HG03103 (cell line): ENCODE measurements around the gene NRG2.

Experiments
- ATAC-seq: cut with Tn5 transposase; IDR thresholded peaks from one replicate; pipeline ENCODE4 v1.9.1; 2021; ENCODE audit warnings: low read depth; ENCODE audit not compliant: unreplicated experiment

NRG2 gene

DNA sequence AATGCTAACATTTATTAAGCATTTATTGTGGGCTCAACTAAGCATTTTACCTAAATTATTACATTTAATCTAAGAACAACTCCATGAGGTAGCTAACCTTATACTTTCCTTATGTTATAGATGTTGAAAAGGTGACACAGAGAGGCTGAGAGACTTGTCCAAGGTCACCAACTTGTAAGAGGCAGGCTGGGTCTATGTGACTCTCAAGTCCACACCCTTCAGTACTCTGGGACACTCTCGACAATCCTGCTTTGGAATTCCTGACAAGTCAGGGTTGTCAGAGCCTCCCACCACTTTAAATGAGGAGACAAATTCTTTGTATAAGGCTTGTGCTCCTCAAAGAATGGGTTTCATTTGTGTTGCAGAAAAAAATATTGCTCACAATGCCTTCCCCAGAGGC lies 67.2 kb downstream of the NRG2 start:
- no peak for ATAC-seq

DNA sequence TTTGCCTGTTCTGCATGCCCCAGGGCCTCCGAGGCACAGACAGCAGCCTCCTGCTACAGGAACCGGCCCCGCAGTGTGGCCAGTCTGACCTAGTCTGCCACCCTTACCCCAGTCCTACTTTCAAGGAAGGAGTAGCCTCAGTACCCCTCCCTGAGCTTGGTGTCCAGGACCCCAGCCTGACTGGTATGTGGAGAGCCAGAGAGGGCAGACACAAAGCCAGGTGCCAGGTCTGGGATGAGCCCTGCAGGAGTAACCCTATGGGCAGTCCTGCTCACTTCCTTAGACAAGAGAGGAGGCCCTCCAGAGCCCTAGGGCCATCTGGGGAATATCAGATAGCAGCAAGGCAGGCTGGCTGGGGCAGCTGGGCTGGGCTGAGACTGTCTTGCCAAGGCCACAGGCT lies 67.8 kb downstream of the NRG2 start:
- ATAC-seq = no peak

DNA sequence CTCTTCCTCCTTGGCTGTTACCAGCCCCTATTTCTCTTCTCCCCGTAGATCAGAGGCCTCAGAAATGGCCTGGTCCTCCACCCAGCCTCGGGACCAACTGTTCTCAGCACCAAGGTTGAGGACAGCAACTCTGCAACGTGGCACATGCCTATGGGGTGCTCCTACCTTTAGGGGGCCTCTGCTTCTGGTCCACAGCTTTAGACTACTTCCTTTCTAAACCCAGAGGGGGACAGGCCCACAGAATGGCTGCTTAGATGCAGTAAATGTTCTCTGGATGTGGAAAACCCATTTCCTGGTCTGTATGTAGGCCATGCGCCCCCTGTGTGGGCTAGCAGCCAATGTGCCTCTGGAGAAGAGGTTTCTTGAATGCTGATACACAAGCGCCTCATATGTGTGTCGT lies 68.4 kb downstream of the NRG2 start:
- no peak for ATAC-seq

DNA sequence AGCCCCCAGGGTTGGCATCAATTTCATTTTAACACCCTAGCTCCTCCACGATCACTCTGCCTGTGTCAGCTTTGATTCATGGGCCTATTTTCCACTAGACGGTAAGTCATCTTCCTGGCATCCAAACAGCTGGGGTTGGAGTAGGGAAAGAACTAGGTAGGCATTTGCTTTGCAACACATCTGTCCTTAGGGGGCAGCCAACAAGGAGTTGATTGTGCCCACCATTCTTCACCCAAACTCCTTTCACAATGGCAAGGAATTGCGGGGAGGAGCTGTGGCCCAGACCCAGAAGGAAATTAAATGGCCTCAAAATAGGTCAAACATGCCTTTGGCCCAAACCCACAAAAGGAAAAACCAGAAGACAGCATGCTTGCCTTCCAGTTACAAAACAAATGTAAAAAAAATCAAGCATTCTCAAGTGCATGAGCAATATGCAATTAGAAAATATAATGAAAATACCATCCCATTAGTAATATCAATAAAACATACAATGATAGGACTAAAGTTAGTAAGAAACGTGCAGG lies 71.8 kb downstream of the NRG2 start:
- ATAC-seq = no peak

DNA sequence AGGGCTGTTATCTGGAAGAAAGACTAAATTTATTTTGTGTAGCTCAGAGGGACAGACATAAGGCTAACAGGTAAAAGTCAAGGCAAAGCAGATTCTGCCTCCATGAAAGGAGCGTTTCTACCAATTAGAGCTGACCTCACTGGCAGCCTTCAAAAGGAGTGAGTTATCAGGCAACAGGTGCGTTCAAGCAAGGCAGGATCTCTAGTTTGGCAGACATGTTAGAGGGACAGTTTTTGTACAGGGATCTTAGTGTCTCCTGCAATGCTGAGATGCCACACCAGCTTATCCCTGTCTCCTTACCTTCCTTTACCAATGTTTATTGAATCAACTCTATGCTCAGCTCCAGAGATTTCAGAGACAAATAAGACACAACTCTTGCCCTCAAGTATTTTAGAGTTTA lies 73.8 kb downstream of the NRG2 start:
- no peak for ATAC-seq

DNA sequence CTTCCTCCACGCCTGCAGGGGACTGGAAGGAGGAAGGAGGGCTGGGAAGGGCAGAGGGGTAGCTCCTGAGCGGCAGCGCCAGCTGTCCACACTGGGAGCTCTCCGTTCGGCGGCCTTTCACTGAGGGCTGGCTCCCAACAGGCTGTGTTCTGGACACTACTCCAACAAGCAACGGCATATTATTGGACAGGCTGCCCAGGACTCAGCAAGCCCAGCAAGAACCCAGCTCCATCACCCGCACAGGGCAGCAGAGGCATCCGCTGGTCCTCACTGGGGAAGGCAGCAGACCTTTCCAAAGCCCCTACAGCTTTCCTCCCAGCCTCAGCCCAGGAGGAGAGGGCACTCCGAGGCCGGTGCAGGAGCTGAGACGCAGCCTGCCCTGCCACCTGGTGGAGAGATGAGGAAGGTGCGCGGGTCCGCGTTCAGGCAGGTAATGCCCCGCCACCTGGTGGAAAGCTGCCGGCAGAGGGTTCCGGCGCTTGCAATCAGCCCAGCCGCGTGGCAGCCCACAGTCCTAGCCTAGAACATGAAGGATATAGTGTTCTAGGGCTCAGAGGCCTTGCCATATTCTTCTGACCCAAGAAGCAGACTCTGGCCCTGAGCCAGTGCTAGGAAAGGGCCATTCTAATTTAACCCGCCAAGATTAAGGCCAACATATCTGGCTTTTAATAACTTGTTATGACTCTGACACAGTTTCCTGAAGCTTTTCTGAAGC lies 74.4 kb downstream of the NRG2 start:
- ATAC-seq = peak; percentile 97

DNA sequence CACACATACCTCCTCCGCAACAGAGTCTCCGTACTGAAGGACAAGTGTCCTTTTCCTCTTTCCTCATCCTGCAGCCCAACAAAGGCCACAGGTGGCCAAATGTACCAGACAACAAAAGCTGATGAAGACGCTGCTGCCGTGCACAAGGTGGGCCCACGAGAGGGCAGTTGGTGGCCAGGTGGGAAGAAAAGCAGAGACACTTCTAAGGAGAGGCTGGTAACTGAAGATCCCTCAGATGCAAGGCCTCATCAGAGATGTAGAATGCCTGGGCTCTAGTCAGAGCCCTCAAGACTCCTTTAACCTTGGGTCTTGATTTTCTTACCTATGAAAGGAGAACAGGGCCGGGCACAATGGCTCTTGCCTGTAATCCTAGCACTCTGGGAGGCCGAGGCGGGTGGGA lies 75.7 kb downstream of the NRG2 start:
- no peak for ATAC-seq

DNA sequence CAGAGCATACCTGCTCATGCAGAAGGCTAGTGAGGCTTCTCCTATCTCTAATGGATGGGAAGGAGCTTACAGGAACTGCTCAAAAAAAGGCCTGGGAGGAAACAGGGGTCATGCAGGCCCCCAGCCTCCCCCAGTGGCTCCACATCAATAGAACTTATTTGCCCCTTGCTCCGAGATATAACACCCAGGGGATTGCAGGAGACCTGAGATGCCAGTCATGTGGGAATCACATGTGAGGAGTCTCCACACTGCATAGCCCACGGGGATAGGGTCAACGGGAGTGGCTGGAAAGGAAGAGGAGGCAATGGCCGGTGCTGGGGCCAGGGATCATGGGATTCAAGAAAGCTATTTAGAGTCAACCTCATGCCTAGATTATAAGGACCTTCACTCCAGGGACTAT lies 76.2 kb downstream of the NRG2 start:
- no peak for ATAC-seq

DNA sequence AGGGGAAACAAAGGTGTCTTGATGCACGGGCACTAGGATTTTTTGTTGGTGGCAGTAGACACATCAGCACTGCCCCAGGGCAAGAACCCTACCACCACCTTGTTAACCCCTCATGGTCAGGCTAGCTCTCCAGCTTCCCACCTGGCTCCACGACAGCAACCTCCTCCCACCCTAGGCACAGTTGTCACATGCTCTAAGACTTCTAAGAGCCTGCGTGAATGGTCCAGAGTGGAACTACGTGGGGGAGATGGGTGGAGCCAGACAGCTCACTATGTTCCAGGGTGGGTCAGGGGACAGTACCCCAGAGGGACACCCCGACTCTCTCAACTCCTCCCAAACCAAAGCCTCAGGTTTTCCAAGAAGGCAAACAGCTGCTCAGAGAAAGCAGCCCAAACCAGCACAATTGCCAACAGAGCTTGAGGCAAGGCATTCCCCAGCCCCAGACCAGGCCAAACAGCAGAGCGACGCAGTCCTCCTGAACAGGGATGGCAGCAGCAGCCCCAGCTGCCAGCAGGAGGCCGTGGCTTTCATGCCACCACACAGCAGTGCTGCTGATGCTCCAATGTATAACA lies 78.0 kb downstream of the NRG2 start:
- no peak for ATAC-seq

DNA sequence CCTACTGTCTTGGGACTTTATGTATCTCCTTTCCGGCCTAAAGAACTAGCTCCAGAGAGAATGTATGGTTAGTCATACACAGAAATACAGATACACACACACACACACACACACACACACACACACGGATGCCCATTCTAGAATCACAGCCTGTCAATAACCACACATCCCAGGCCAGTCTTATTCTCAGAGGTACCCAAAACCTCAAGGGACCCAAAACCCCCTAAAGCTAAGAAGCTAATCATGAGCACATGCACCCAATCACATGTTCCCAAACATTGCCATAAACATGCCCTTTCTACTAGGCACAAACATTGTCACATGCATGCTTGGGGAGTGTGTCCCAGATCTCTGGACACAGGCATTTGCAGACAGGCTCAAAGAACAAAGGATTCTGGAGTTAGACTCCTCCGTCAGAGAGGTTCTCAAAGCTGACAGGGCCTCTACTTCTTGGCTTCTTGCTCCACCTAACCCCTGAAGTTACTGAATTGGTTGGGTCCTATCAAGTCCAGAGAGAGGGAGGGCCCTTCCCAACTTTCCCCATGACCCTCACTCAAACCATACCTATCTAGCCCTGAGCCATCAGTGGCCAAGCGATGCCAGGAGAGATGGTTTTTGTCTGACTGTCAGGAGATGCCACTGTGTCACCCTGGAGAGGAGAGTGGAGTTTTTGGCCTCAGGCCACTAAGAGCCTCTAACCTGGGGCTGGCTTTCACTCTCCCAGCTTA lies 78.7 kb downstream of the NRG2 start:
- ATAC-seq = no peak

DNA sequence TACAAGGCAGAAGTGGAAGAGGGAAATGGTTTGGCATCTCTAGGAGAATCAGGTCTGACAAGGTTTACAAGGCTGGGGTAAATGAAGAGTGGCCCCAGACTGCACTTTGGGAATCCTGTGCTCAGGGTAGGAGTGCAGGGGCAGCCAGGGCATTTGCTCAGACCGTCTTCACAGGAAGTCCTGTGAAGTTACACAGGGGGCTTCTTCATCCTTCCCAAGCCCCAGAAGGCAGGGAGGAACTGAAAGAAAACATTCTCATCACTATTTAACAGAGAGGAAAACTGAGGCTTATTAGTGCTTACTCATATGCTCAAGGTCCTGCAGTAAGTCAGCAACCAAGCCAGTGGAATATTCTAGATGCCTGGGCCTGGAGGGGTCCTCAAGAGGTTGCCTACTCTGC lies 80.7 kb downstream of the NRG2 start:
- ATAC-seq = no peak

DNA sequence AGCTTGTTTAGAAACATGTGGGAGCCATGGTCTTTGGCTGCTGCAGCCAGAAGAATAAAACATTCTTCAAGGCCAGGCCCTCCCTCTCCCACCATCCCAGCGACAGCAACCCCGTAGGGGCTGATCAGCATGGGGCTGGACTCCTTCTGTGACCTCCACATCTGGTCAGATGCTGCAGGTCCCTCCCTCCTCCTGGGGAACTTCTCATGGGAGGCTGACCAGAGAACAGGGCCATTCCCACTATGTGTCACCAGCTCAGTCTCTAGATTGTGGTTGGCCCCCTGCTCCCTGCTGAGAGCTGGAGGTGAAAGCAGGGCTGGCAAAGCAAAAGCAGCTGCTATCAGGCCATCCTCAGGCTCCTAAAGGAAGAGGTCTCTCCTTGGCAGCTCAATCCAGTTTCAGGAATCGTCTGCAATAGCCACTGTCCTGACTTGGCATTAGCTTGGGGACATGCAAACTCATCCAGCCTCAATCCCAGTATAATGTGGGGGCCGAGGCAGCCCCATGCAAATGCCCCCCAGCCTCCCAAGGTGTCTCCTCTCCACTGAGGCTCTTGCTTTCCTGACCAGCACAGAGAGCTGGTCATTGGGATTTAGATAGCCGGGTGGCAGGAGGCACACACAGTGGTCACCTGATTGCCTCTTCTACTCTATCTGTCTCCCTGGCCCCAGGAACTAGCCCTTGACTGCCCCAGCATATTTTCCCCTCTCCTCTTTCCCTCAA lies 81.5 kb downstream of the NRG2 start:
- ATAC-seq = no peak

DNA sequence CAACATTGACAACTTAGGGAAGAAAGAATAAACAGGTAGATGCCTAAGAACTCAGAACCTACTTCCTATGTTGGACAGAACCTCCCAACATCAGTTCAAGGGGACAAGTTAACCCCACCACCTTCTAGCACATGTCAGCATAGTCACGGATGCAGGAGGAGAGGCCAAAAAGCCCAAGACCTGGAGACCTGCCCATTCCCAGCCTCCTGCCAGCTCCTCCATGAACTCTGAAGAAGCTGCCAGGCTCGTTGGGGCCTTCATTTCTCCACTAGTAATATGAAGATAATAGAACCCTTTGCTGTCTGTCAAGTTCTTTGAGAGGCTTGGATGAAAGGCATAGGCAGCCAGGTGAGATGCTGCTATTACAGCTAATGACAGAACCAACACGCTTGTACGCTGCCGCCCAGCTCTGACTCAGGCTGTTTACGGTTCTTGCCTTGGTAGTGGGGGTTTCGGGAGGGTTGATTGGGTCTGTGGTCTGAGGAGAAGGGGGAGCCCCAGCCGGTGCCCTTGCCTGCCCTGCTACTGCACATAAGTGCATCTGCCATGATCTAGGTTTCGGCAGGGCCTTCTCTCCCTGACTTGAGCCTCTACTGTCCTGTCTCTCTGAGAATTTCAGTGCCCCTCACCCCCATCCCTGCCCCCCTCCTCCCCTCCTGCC lies 82.2 kb downstream of the NRG2 start:
- no peak for ATAC-seq

DNA sequence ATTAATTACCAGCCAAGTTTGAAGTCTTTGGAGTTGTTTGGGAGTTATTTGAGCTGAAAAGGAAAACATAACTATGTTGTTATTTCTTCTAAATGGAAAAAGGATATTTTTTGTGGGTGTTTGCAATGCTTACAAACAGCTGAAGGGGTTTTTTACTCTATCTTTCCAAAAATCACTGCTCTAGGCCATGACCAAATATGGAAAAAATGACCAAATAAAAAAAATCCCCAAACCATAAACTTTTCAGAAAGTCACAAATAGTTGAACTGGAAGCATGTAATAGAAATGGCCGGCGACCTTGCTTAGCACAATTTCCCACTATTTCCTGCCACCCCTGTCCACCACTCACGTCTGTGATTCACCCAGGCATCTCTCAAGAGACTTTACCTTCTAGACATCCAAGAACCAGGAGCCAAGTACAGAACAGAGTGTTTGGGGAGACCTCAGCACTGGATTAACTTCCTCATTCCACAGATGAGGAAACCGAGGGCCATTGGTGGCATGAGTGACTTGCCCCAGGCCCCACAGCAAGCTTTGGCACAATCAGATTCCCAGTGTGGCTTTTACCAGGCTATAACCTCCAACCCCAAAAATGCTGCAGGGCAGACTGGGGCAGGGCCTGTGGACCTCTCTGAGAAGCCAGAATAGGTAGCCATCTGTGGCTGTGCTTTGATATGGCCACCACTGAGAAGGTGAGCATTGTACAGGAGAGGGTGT lies 84.5 kb downstream of the NRG2 start:
- ATAC-seq = no peak

DNA sequence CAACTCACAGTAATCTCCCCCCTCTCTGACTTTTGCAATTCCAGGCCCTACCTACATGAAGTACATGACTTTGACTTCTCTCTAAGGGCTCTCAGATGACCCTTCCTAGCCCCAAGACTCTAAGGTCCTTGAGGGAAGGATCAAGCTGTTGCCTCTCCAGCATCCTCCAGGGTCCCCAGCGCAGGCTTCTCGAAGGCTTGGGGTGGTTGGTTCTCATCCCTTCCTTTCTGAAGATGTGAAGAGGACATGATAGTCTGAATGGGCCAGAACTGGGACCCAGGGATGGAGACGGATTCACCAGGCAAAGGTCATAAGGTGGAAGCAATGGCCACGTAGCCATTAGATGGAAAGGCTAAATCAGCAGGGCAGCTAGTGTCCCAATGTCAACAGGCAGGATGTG lies 86.8 kb downstream of the NRG2 start:
- ATAC-seq = no peak

DNA sequence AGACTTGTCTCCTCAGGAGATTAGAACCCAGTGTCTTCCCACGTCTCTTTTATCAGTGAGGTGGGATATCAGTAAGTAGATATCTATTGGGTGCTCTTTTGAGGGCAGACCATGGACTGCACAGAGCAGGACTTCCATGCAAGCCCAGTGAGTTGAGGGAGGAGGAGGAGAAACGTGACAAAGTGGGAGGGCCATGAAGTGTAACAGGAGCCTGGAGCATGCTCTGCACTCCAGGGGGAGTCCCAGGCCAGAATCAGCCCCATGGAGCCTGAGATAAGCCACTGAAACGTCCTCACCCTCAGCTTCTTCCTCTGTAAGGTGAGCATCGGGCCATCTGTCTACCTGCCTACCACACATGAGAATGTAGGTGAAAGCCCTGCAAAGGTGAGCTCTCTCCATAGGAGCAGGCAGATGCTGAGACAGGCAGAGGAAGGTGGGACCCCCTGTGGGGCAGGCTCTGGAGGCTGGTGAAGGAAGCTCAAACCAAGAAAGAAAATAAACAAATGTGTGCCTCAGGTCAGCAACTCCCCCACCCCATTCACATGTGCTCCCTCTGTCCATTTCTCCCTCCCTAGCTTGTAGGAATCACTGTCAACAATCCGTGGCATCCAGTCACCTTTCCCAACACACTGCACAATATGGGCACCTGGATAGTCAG lies 87.4 kb downstream of the NRG2 start:
- peak; percentile 16 for ATAC-seq

DNA sequence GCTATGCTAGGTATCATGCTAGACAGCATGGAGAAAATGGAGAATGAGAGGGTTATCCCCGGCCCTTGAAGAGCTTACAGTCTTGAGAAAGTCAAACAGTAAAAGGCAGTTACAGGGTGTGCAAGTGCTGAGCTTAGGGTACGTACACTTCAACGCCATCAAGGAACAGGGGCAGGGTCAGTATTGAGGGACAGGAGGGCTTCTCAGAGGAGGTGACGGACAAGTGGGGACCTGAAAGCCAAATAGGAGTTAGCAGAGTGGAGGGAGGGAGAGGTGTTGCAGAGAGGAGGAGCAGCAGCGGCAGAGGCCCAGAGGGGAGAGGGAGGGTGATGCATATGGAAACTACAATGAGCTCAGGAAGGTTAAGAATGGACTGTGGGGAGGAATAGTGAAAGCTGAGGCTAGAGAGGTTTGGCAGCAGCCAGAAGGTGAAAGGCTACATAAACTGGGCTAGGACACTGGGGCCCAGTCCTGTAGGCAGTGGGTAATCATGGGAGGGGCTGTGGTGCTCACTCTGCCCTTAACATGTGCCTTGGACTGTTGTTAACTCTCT lies 88.0 kb downstream of the NRG2 start:
- ATAC-seq = peak; percentile 64

DNA sequence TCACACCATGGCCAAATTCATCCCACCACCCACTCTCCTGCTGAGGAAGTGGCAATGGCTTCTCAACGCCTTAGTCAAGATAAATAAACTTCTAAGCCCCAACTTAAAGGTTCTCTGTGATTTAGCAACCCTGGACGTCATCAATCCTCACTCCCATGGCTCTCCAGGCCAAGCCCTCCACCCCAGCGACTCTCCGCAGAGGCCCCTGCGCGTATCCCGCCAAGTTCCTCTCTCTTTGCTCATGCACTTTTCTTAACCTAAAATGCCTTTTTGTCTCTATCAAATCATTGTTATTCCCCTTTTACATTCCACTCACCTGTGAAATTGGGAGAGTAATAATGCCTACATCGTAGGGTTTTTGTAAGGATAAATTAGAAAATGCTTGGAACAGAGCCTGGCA lies 88.6 kb downstream of the NRG2 start:
- no peak for ATAC-seq

DNA sequence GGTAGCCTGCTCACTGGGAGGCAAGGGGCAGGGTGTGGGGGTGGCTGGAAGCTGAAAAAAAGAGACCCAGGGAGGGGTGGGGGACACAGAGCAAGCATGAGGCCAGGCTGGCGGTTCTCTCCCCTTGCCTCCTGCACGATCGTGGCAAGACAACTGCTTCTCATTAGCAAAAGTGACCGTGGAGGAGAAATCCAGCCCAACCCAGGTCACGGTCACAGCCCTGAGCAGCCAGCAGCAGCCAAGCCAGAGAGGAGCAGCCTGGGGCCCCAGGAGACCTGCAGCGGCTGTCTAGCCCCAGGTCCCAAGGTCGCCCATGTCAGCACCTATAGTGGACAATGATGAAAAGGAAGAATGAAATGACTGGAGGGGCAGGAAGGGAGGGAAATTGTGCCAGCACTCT lies 89.1 kb downstream of the NRG2 start:
- no peak for ATAC-seq
